GM23338 (cell line): ENCODE results near the gene MFNG. TPM values are rescaled to one million over a fixed set of nuclear protein-coding genes. Genes with fewer than 3 reads are reported as not detected.

ENCODE experiments used
- ATAC-seq: fragments of 200-7000 bp; cut with Tn5 transposase; 3 replicates; pipeline ENCODE4 v1.9.1; 2020
- DNase-seq: peaks from one replicate; pipeline ENCODE4 v3.0.0-alpha.2; 2015; ENCODE audit warnings: low spot score
- H2AFZ ChIP-seq: fragments of 200-600 bp; sonication (generic); 2 replicates; pipeline ENCODE4 v1.8.0; 2016; ENCODE audit warnings: antibody characterized with exemption, mild to moderate bottlenecking, moderate library complexity
- H3F3A ChIP-seq: fragments of 200-600 bp; sonication (generic); replicated peaks from 2 replicates; pipeline ENCODE4 v1.8.0; 2017; ENCODE audit warnings: antibody characterized with exemption, mixed run types, low read depth
- H3K27ac ChIP-seq: fragments of 200-600 bp; sonication (generic); 2 replicates; pipeline ENCODE4 v1.6.1; 2016; ENCODE audit warnings: low read depth
- H3K27me3 ChIP-seq: fragments of 200-600 bp; sonication (generic); 2 replicates; pipeline ENCODE4 v1.8.0; 2016; ENCODE audit warnings: mild to moderate bottlenecking, mixed run types, moderate library complexity; ENCODE audit not compliant: insufficient read depth
- H3K36me3 ChIP-seq: fragments of 200-600 bp; sonication (generic); 2 replicates; pipeline ENCODE4 v1.8.0; 2016; ENCODE audit warnings: mild to moderate bottlenecking; ENCODE audit not compliant: insufficient read depth
- H3K4me1 ChIP-seq: fragments of 200-600 bp; sonication (generic); 2 replicates; pipeline ENCODE4 v1.8.0; 2016; ENCODE audit warnings: mild to moderate bottlenecking, moderate library complexity; ENCODE audit not compliant: insufficient read depth
- H3K4me2 ChIP-seq: fragments of 200-600 bp; sonication (generic); 2 replicates; pipeline ENCODE4 v1.7.1; 2017; ENCODE audit warnings: mixed run types
- H3K4me3 ChIP-seq: fragments of 200-600 bp; sonication (generic); 2 replicates; pipeline ENCODE4 v1.6.1; 2016; ENCODE audit warnings: mixed run types
- H3K79me2 ChIP-seq: fragments of 200-600 bp; sonication (generic); replicated peaks from 2 replicates; pipeline ENCODE4 v1.8.0; 2017; ENCODE audit warnings: mild to moderate bottlenecking; ENCODE audit not compliant: insufficient read depth
- H3K9me2 ChIP-seq: fragments of 200-600 bp; sonication (generic); 2 replicates; pipeline ENCODE4 v1.8.0; 2017; ENCODE audit not compliant: insufficient read depth
- H4K20me1 ChIP-seq: fragments of 200-600 bp; sonication (generic); replicated peaks from 2 replicates; pipeline ENCODE4 v1.8.0; 2017; ENCODE audit warnings: mild to moderate bottlenecking; ENCODE audit not compliant: insufficient read depth
- H3K27ac Mint-ChIP-seq: 2 replicates; pipeline ENCODE4 v1.8.0; 2020; ENCODE audit warnings: inconsistent platforms, mild to moderate bottlenecking, moderate library complexity, mixed read lengths
- H3K27me3 Mint-ChIP-seq: 3 replicates; pipeline ENCODE4 v1.8.0; 2022; ENCODE audit warnings: low read depth, mild to moderate bottlenecking, moderate library complexity, mixed read lengths, inconsistent platforms; ENCODE audit not compliant: insufficient read depth, poor library complexity
- H3K36me3 Mint-ChIP-seq: 3 replicates; pipeline ENCODE4 v1.8.0; 2021; ENCODE audit warnings: low read depth, mild to moderate bottlenecking, inconsistent platforms, moderate library complexity, mixed read lengths
- H3K4me1 Mint-ChIP-seq: 3 replicates; pipeline ENCODE4 v1.8.0; 2020; ENCODE audit warnings: mild to moderate bottlenecking, inconsistent platforms, mixed read lengths
- H3K4me3 Mint-ChIP-seq: 3 replicates; pipeline ENCODE4 v1.8.0; 2021; ENCODE audit warnings: moderate library complexity, mild to moderate bottlenecking, inconsistent platforms, mixed read lengths
- H3K9me3 Mint-ChIP-seq: 3 replicates; pipeline ENCODE4 v1.8.0; 2020; ENCODE audit warnings: moderate library complexity, mild to moderate bottlenecking, inconsistent platforms, mixed read lengths
- CREB1 ChIP-seq: fragments of 250-450 bp; sonication (Bioruptor Pico); IDR thresholded peaks from 2 replicates; pipeline ENCODE4 v1.5.0; 2020; ENCODE audit warnings: low read depth, mild to moderate bottlenecking, moderate library complexity
- ETS1 ChIP-seq: IDR thresholded peaks from 2 replicates; pipeline ENCODE4 v1.6.1; 2016; ENCODE audit warnings: antibody characterized with exemption
- EZH2 ChIP-seq: fragments of 200-600 bp; sonication (generic); IDR thresholded peaks from one replicate; pipeline ENCODE4 v1.8.0; 2017; ENCODE audit warnings: antibody characterized with exemption, mild to moderate bottlenecking, low read depth; ENCODE audit not compliant: unreplicated experiment
- EZH2phosphoT487 ChIP-seq: fragments of 200-600 bp; sonication (generic); IDR thresholded peaks from one replicate; pipeline ENCODE4 v1.8.1; 2018; ENCODE audit warnings: antibody characterized with exemption; ENCODE audit not compliant: unreplicated experiment
- JUNB ChIP-seq: IDR thresholded peaks from one replicate; pipeline ENCODE4 v1.6.1; 2016; ENCODE audit warnings: antibody characterized with exemption; ENCODE audit not compliant: unreplicated experiment
- NANOG ChIP-seq: IDR thresholded peaks from 2 replicates; pipeline ENCODE4 v1.6.1; 2016; ENCODE audit warnings: antibody characterized with exemption, borderline replicate concordance
- STAT1 ChIP-seq: IDR thresholded peaks from one replicate; pipeline ENCODE4 v1.6.1; 2016; ENCODE audit warnings: antibody characterized with exemption; ENCODE audit not compliant: unreplicated experiment
- ZNF331 ChIP-seq: fragments of 250-450 bp; sonication (Bioruptor Pico); IDR thresholded peaks from 2 replicates; pipeline ENCODE4 v1.5.0; 2020; ENCODE audit warnings: low read depth, mild to moderate bottlenecking, moderate library complexity
- ZNF462 ChIP-seq: fragments of 250-450 bp; sonication (Bioruptor Pico); IDR thresholded peaks from 2 replicates; pipeline ENCODE4 v1.5.0; 2020; ENCODE audit warnings: mild to moderate bottlenecking, moderate library complexity
- polyA plus RNA-seq: library from polyadenylated mRNA; unstranded; fragments of >200 nt; fragmentation: Nextera tagmentation; extraction: Ambion mirVana; gene quantifications from 2 replicates; pipeline ENCODE4 v1.2.1, GENCODE V29; 2016
- total RNA-seq: library from RNA; depleted of rRNA; stranded (reverse); fragments of >200 nt; shearing (Covaris generic); gene quantifications from 2 replicates; pipeline ENCODE4 v1.2.3, GENCODE V29; 2014

Gene MFNG
- total and polyA plus RNA-seq, 2 experiments from 2014 or later, result 1.4 to 1.9 TPM

GRCh38 chr22:37474447-37475090 lies 11.6 kb downstream of the MFNG start:
- H3K27me3 Mint-ChIP-seq, result peaks cover 12% of the 10 kb centered on the region
- no peaks in the 10 kb centered on the region for H3K9me2 ChIP-seq
- no peaks in the 10 kb centered on the region for H3F3A ChIP-seq
- H3K9me3 Mint-ChIP-seq, result no peaks in the 10 kb centered on the region
- H3K27ac Mint-ChIP-seq, result no peak overlapping the region
- ATAC-seq (no peak), DNase-seq (no peak)
- H2AFZ ChIP-seq, result no peak overlapping the region
- H4K20me1 ChIP-seq, result no peaks in the 10 kb centered on the region
- no peaks in the 10 kb centered on the region for H3K36me3 ChIP-seq
- H3K4me3 Mint-ChIP-seq, result no peak overlapping the region
- H3K27me3 ChIP-seq, result no peaks in the 10 kb centered on the region
- H3K4me1 Mint-ChIP-seq, result peaks cover 3% of the 10 kb centered on the region; the same call in 1 of the 3 replicates
- H3K36me3 Mint-ChIP-seq, result no peaks in the 10 kb centered on the region
- H3K4me1 ChIP-seq, result no peaks in the 10 kb centered on the region
- H3K4me3 ChIP-seq, result no peak overlapping the region
- no peak overlapping the region for H3K4me2 ChIP-seq
- TF ChIP-seq ETS1, result no peak
- TF ChIP-seq EZH2phosphoT487, result no peak
- TF ChIP-seq CREB1 (CRISPR knock-in tag), result no peak
- no peak for TF ChIP-seq NANOG
- TF ChIP-seq ZNF462 (CRISPR knock-in tag), result no peak
- no peak for TF ChIP-seq ZNF331 (CRISPR knock-in tag)
- TF ChIP-seq EZH2, result no peak
- TF ChIP-seq STAT1, result no peak
- no peak for TF ChIP-seq JUNB
- no peak overlapping the region for H3K27ac ChIP-seq
- no peaks in the 10 kb centered on the region for H3K79me2 ChIP-seq
